Mesenchymal stem cell (in vitro differentiated cells and primary cell): ENCODE data around the gene GHITM.

Source experiments
- DNase-seq: peaks from one replicate; pipeline ENCODE4 v3.0.0-alpha.2; 2013
- H2AFZ ChIP-seq: one replicate; pipeline ENCODE4 v1.6.1; 2013; ENCODE audit warnings: low read depth, mild to moderate bottlenecking, control low read depth, inconsistent platforms, low read length, moderate library complexity
- H2AK5ac ChIP-seq: 2 replicates; pipeline ENCODE4 v1.6.1; 2013; ENCODE audit warnings: low read length, moderate library complexity, mild to moderate bottlenecking, inconsistent platforms; ENCODE audit not compliant: severe bottlenecking
- H2BK120ac ChIP-seq: one replicate; pipeline ENCODE4 v1.6.1; 2013; ENCODE audit warnings: low read depth, mild to moderate bottlenecking, inconsistent platforms, low read length, moderate library complexity
- H2BK12ac ChIP-seq, 2 experiments: one replicate each; pipeline ENCODE4 v1.6.1; 2013; ENCODE audit warnings: inconsistent platforms in 2 of 2, low read length in 2 of 2, mild to moderate bottlenecking in 2 of 2, moderate library complexity in 2 of 2, control low read depth in 1 of 2
- H2BK15ac ChIP-seq: one replicate; pipeline ENCODE4 v1.6.1; 2013; ENCODE audit warnings: mild to moderate bottlenecking, low read depth, inconsistent platforms; ENCODE audit not compliant: poor library complexity, severe bottlenecking
- H2BK5ac ChIP-seq: 2 replicates; pipeline ENCODE4 v1.6.1; 2013; ENCODE audit warnings: low read depth, mild to moderate bottlenecking, low read length, control low read depth, inconsistent platforms; ENCODE audit not compliant: poor library complexity, severe bottlenecking
- H3K14ac ChIP-seq, 2 experiments: one replicate each; pipeline ENCODE4 v1.6.1; 2013; ENCODE audit warnings: inconsistent platforms in 2 of 2, low read length in 2 of 2, control low read depth in 1 of 2, mild to moderate bottlenecking in 1 of 2, moderate library complexity in 1 of 2
- H3K18ac ChIP-seq, 2 experiments: one replicate each; pipeline ENCODE4 v1.6.1; 2013; ENCODE audit warnings: inconsistent platforms in 2 of 2, low read length in 2 of 2, control low read depth in 1 of 2, low read depth in 1 of 2, mild to moderate bottlenecking in 1 of 2
- H3K23ac ChIP-seq, 2 experiments: one replicate each; pipeline ENCODE4 v1.6.1; 2013; ENCODE audit warnings: inconsistent platforms in 2 of 2, low read length in 2 of 2, mild to moderate bottlenecking in 2 of 2, moderate library complexity in 2 of 2, control low read depth in 1 of 2
- H3K27ac ChIP-seq: 2 replicates; pipeline ENCODE4 v1.5.1; 2013; ENCODE audit warnings: mild to moderate bottlenecking, moderate library complexity, low read length, control low read depth, inconsistent platforms; ENCODE audit not compliant: poor library complexity, severe bottlenecking
- H3K27me3 ChIP-seq, 2 experiments: 2 replicates each; pipeline versions ENCODE4 v1.6.1 to v1.7.0; 2013; ENCODE audit warnings: low read length in 2 of 2, mild to moderate bottlenecking in 2 of 2, moderate library complexity in 2 of 2, control low read depth in 1 of 2, inconsistent platforms in 1 of 2; ENCODE audit not compliant: control insufficient read depth in 1 of 2, insufficient read depth in 1 of 2
- H3K36me3 ChIP-seq, 2 experiments: 2 replicates each; pipeline versions ENCODE4 v1.6.1 to v1.7.0; 2013; ENCODE audit warnings: low read length in 2 of 2, control low read depth in 1 of 2, inconsistent platforms in 1 of 2, low read depth in 1 of 2, mild to moderate bottlenecking in 1 of 2; ENCODE audit not compliant: insufficient read depth in 2 of 2, control insufficient read depth in 1 of 2
- H3K4ac ChIP-seq, 2 experiments: one replicate each; pipeline ENCODE4 v1.6.1; 2013; ENCODE audit warnings: inconsistent platforms in 2 of 2, low read length in 2 of 2, mild to moderate bottlenecking in 2 of 2, moderate library complexity in 2 of 2, control low read depth in 1 of 2, low read depth in 1 of 2
- H3K4me1 ChIP-seq: 2 replicates; pipeline ENCODE4 v1.6.1; 2013; ENCODE audit warnings: low read depth, low read length, control low read depth; ENCODE audit not compliant: control insufficient read depth, insufficient read depth
- H3K4me2 ChIP-seq: 2 replicates; pipeline ENCODE4 v1.6.1; 2013; ENCODE audit warnings: low read length, mild to moderate bottlenecking, inconsistent platforms; ENCODE audit not compliant: poor library complexity, severe bottlenecking
- H3K4me3 ChIP-seq, 2 experiments: 2 replicates each; pipeline versions ENCODE4 v1.5.1 to v1.7.0; 2013; ENCODE audit warnings: low read length in 2 of 2, mild to moderate bottlenecking in 2 of 2, control low read depth in 1 of 2, low read depth in 1 of 2; ENCODE audit not compliant: insufficient read depth in 1 of 2
- H3K79me1 ChIP-seq: replicated peaks from 2 replicates; pipeline ENCODE4 v1.6.1; 2013; ENCODE audit warnings: mild to moderate bottlenecking, control low read depth, low read length, inconsistent platforms; ENCODE audit not compliant: poor library complexity, severe bottlenecking
- H3K9ac ChIP-seq: 2 replicates; pipeline ENCODE4 v1.7.0; 2013; ENCODE audit warnings: mild to moderate bottlenecking, low read length, moderate library complexity
- H3K9me3 ChIP-seq: 2 replicates; pipeline ENCODE4 v1.7.0; 2013; ENCODE audit warnings: mild to moderate bottlenecking, low read length; ENCODE audit not compliant: control insufficient read depth
- H4K8ac ChIP-seq: one replicate; pipeline ENCODE4 v1.6.1; 2013; ENCODE audit warnings: inconsistent platforms, mild to moderate bottlenecking, low read length, moderate library complexity
- H4K91ac ChIP-seq: one replicate; pipeline ENCODE4 v1.6.1; 2013; ENCODE audit warnings: mild to moderate bottlenecking, low read length, inconsistent platforms
- WGBS: methylation state at CpG from one replicate; pipeline ENCODE4 v1.1.7; 2013; ENCODE audit warnings: mixed read lengths; 5-methylcytosine and 5-hydroxymethylcytosine counted together

GHITM gene

GRCh38 chr10:84176351-84176750 is 37.0 kb downstream of the GHITM start:
- Histone ChIP-seq H3K18ac (no peak overlapping the region), H3K4me2 (no peak overlapping the region), H4K91ac (no peak overlapping the region), H2AFZ (no peak overlapping the region), H3K9me3 (no peaks in the 10 kb centered on the region), H3K79me1 (no peaks in the 10 kb centered on the region), H2BK5ac (no peak overlapping the region), H3K27ac (no peak overlapping the region), H3K4me1 (peaks cover 32% of the 10 kb centered on the region), H3K4ac (no peak overlapping the region), H3K23ac (no peak overlapping the region), H3K4me3 (no peak overlapping the region), H3K27me3 (peaks cover 0 to 7% of the 10 kb centered on the region in 2 experiments), H3K14ac (no peak overlapping the region), H3K9ac (no peak overlapping the region), H2AK5ac (no peak overlapping the region), H4K8ac (no peak overlapping the region), H3K36me3 (no peaks in the 10 kb centered on the region), H2BK120ac (no peak overlapping the region), H2BK12ac (no peak overlapping the region), H2BK15ac (no peak overlapping the region)
- DNase-seq, result no peak
- WGBS, result 71% methylated on average over 4 of the region's 4 CpGs

- 84% methylated on average over 4 of the region's 4 CpGs for WGBS
Measured at GRCh38 chr10:84176836-84177474, 37.6 kb downstream of the GHITM start.

GRCh38 chr10:84177541-84178141 is 38.3 kb downstream of the GHITM start:
- H3K23ac ChIP-seq, result no peak overlapping the region
- H3K18ac ChIP-seq, result no peak overlapping the region
- H2BK12ac ChIP-seq, result no peak overlapping the region
- no peak overlapping the region for H3K4me2 ChIP-seq
- H3K9ac ChIP-seq, result no peak overlapping the region
- H3K4me3 ChIP-seq, result no peak overlapping the region
- H4K91ac ChIP-seq, result no peak overlapping the region
- no peaks in the 10 kb centered on the region for H3K36me3 ChIP-seq
- no peak for DNase-seq
- H4K8ac ChIP-seq, result no peak overlapping the region
- peaks cover 26% of the 10 kb centered on the region for H3K4me1 ChIP-seq
- no peak overlapping the region for H2BK15ac ChIP-seq
- 68% methylated on average over 7 of the region's 8 CpGs for WGBS
- no peak overlapping the region for H2AFZ ChIP-seq
- no peak overlapping the region for H3K27ac ChIP-seq
- H2AK5ac ChIP-seq, result peak overlapping the region; percentile 24
- no peak overlapping the region for H2BK120ac ChIP-seq
- H2BK5ac ChIP-seq, result no peak overlapping the region
- peaks cover 0 to 17% of the 10 kb centered on the region in 2 experiments for H3K27me3 ChIP-seq
- H3K4ac ChIP-seq, result no peak overlapping the region
- no peaks in the 10 kb centered on the region for H3K79me1 ChIP-seq
- peak overlapping the region in 1 of 2 experiments; percentile 19 for H3K14ac ChIP-seq
- H3K9me3 ChIP-seq, result no peaks in the 10 kb centered on the region

More at GRCh38 chr10:84176836-84177474, 37.6 kb downstream of the GHITM start:
- H4K91ac ChIP-seq, result no peak overlapping the region
- H3K4me3 ChIP-seq, result no peak overlapping the region
- peaks cover 29% of the 10 kb centered on the region for H3K4me1 ChIP-seq
- H2BK5ac ChIP-seq, result no peak overlapping the region
- H3K18ac ChIP-seq, result no peak overlapping the region
- no peaks in the 10 kb centered on the region for H3K36me3 ChIP-seq
- H3K23ac ChIP-seq, result no peak overlapping the region
- peaks cover 0 to 10% of the 10 kb centered on the region in 2 experiments for H3K27me3 ChIP-seq
- no peak overlapping the region for H2BK120ac ChIP-seq
- H3K9me3 ChIP-seq, result no peaks in the 10 kb centered on the region
- H3K79me1 ChIP-seq, result no peaks in the 10 kb centered on the region
- H3K27ac ChIP-seq, result no peak overlapping the region
- no peak overlapping the region for H3K4me2 ChIP-seq
- peak overlapping the region; percentile 24 for H2AK5ac ChIP-seq
- H2BK15ac ChIP-seq, result no peak overlapping the region
- H2BK12ac ChIP-seq, result no peak overlapping the region
- no peak overlapping the region for H4K8ac ChIP-seq
- H3K14ac ChIP-seq, result no peak overlapping the region
- DNase-seq, result no peak
- no peak overlapping the region for H3K4ac ChIP-seq
- H3K9ac ChIP-seq, result no peak overlapping the region
- H2AFZ ChIP-seq, result no peak overlapping the region

- H3K27me3 ChIP-seq, result peaks cover 0 to 19% of the 10 kb centered on the region in 2 experiments
- no peaks in the 10 kb centered on the region for H3K79me1 ChIP-seq
- H2BK5ac ChIP-seq, result no peak overlapping the region
- H4K91ac ChIP-seq, result no peak overlapping the region
- H3K4me1 ChIP-seq, result peaks cover 20% of the 10 kb centered on the region
- peak overlapping the region in 1 of 2 experiments; percentile 19 for H3K14ac ChIP-seq
- no peak overlapping the region for H3K9ac ChIP-seq
- H3K27ac ChIP-seq, result no peak overlapping the region
- no peak overlapping the region for H2BK15ac ChIP-seq
- H2AK5ac ChIP-seq, result peak overlapping the region; percentile 10
- WGBS, result 91% methylated on average over 3 of the region's 3 CpGs
- H3K36me3 ChIP-seq, result no peaks in the 10 kb centered on the region
- H2BK12ac ChIP-seq, result no peak overlapping the region
- H4K8ac ChIP-seq, result no peak overlapping the region
- H3K4ac ChIP-seq, result no peak overlapping the region
- no peak overlapping the region for H3K18ac ChIP-seq
- no peak overlapping the region for H3K4me2 ChIP-seq
- H3K9me3 ChIP-seq, result no peaks in the 10 kb centered on the region
- no peak overlapping the region for H3K23ac ChIP-seq
- no peak for DNase-seq
- H2AFZ ChIP-seq, result no peak overlapping the region
- no peak overlapping the region for H3K4me3 ChIP-seq
- H2BK120ac ChIP-seq, result no peak overlapping the region
Measured at GRCh38 chr10:84178160-84178609, 38.9 kb downstream of the GHITM start.
